HEK293 (cell line): ENCODE results near the gene ABLIM2.
A peak's percentile ranks its signal among the peaks of the same experiment; 100 is the strongest.

Experiments used
- CTCF ChIA-PET: fragments of 350-600 bp; formaldehyde crosslinking; extraction: SDS; loops from one replicate; lab custom pipeline; 2021; ENCODE audit warnings: antibody characterized with exemption; lab: Yijun Ruan, JAX
- POLR2A ChIA-PET: fragments of 300-600 bp; formaldehyde crosslinking; extraction: SDS; loops from one replicate; lab custom pipeline; 2020; ENCODE audit warnings: antibody characterized with exemption, inconsistent platforms; lab: Yijun Ruan, JAX
- H3K27ac ChIP-seq: fragments of 200-500 bp; sonication (Bioruptor generic); 2 replicates; pipeline ENCODE4 v1.5.1; 2014; ENCODE audit warnings: low read depth, low read length, control low read depth, inconsistent platforms; ENCODE audit errors: extremely low read depth
- H3K36me3 ChIP-seq, 2 experiments: fragments of 200-500 bp in 1 of 2; sonication (Bioruptor generic) in 1 of 2; 1 replicate in 1 of 2; 2 replicates in 1 of 2; pipeline ENCODE4 v1.5.1; 2014 to 2017; ENCODE audit warnings: inconsistent platforms in 2 of 2, low read length in 2 of 2; ENCODE audit not compliant: control insufficient read depth in 2 of 2, insufficient read depth in 1 of 2
- H3K4me1 ChIP-seq: fragments of 200-500 bp; sonication (Bioruptor generic); 2 replicates; pipeline ENCODE4 v1.5.1; 2014; ENCODE audit warnings: mild to moderate bottlenecking, low read length, inconsistent platforms; ENCODE audit not compliant: control insufficient read depth, insufficient read depth
- H3K4me3 ChIP-seq: 2 replicates; pipeline ENCODE4 v1.5.1; 2011; ENCODE audit warnings: low read depth, mild to moderate bottlenecking, control low read depth, low read length, moderate library complexity
- H3K9me3 ChIP-seq: fragments of 200-500 bp; sonication (Bioruptor generic); 2 replicates; pipeline ENCODE4 v1.5.1; 2014; ENCODE audit warnings: low read depth, low read length, inconsistent platforms; ENCODE audit not compliant: control insufficient read depth, insufficient read depth
- EGR2 ChIP-seq: fragments of 450-650 bp; formaldehyde crosslinking; IDR thresholded peaks from 2 replicates; pipeline ENCODE4 v1.5.1; 2016; ENCODE audit warnings: low read depth, missing biosample characterization, missing genetic modification characterization
- HOXC10 ChIP-seq: sonication (generic); formaldehyde crosslinking; IDR thresholded peaks from 2 replicates; pipeline ENCODE4 v1.8.1; 2023; ENCODE audit warnings: mild to moderate bottlenecking, missing genetic modification reagents
- MZF1 ChIP-seq: fragments of 450-650 bp; formaldehyde crosslinking; IDR thresholded peaks from 2 replicates; pipeline ENCODE4 v1.5.1; 2017; ENCODE audit warnings: missing biosample characterization, missing genetic modification characterization, borderline replicate concordance
- OVOL3 ChIP-seq: fragments of 450-650 bp; formaldehyde crosslinking; IDR thresholded peaks from 2 replicates; pipeline ENCODE4 v1.5.1; 2016; ENCODE audit warnings: missing biosample characterization, missing genetic modification characterization
- WT1 ChIP-seq: fragments of 450-650 bp; formaldehyde crosslinking; IDR thresholded peaks from 2 replicates; pipeline ENCODE4 v1.5.1; 2016; ENCODE audit warnings: missing biosample characterization, missing genetic modification characterization
- YY1 ChIP-seq: fragments of 450-650 bp; formaldehyde crosslinking; IDR thresholded peaks from 2 replicates; pipeline ENCODE4 v1.5.1; 2018; ENCODE audit warnings: missing biosample characterization, missing genetic modification characterization
- YY2 ChIP-seq: fragments of 450-650 bp; formaldehyde crosslinking; IDR thresholded peaks from 2 replicates; pipeline ENCODE4 v1.5.1; 2016; ENCODE audit warnings: missing biosample characterization, missing genetic modification characterization
- ZBTB21 ChIP-seq: fragments of 450-650 bp; formaldehyde crosslinking; IDR thresholded peaks from 2 replicates; pipeline ENCODE4 v1.5.1; 2017; ENCODE audit warnings: missing biosample characterization, missing genetic modification characterization
- ZBTB8A ChIP-seq: fragments of 450-650 bp; formaldehyde crosslinking; IDR thresholded peaks from 2 replicates; pipeline ENCODE4 v1.5.1; 2016; ENCODE audit warnings: missing biosample characterization, missing genetic modification characterization
- ZFP37 ChIP-seq: fragments of 450-650 bp; formaldehyde crosslinking; IDR thresholded peaks from 2 replicates; pipeline ENCODE4 v1.5.1; 2016; ENCODE audit warnings: missing biosample characterization, missing genetic modification characterization
- ZNF114 ChIP-seq: fragments of 450-650 bp; formaldehyde crosslinking; IDR thresholded peaks from 2 replicates; pipeline ENCODE4 v1.5.0; 2017; ENCODE audit warnings: missing biosample characterization, missing genetic modification characterization
- ZNF248 ChIP-seq: fragments of 450-650 bp; formaldehyde crosslinking; IDR thresholded peaks from 2 replicates; pipeline ENCODE4 v1.5.1; 2017; ENCODE audit warnings: missing biosample characterization, missing genetic modification characterization
- ZNF266 ChIP-seq: fragments of 450-650 bp; formaldehyde crosslinking; IDR thresholded peaks from 2 replicates; pipeline ENCODE4 v1.5.1; 2016; ENCODE audit warnings: missing biosample characterization, missing genetic modification characterization, low read depth
- ZNF274 ChIP-seq, 2 experiments: fragments of 200-500 bp in 1 of 2; fragments of 450-650 bp in 1 of 2; sonication (Bioruptor generic) in 1 of 2; formaldehyde crosslinking in 1 of 2; IDR thresholded peaks; 2 replicates each; pipeline versions ENCODE4 v1.5.1 to v1.6.1; 2014 to 2016; ENCODE audit warnings: borderline replicate concordance in 1 of 2, inconsistent platforms in 1 of 2, low read length in 1 of 2, missing biosample characterization in 1 of 2, missing genetic modification characterization in 1 of 2
- ZNF292 ChIP-seq: fragments of 450-650 bp; formaldehyde crosslinking; IDR thresholded peaks from 2 replicates; pipeline ENCODE4 v1.5.1; 2016; ENCODE audit warnings: low read depth, missing biosample characterization, missing genetic modification characterization, borderline replicate concordance
- ZNF324 ChIP-seq: fragments of 450-650 bp; formaldehyde crosslinking; IDR thresholded peaks from 2 replicates; pipeline ENCODE4 v1.5.1; 2016; ENCODE audit warnings: missing biosample characterization, missing genetic modification characterization
- ZNF341 ChIP-seq: fragments of 450-650 bp; formaldehyde crosslinking; IDR thresholded peaks from 2 replicates; pipeline ENCODE4; 2016; ENCODE audit warnings: low read depth, missing biosample characterization, missing genetic modification characterization
- ZNF423 ChIP-seq: fragments of 450-650 bp; formaldehyde crosslinking; IDR thresholded peaks from 2 replicates; pipeline ENCODE4 v1.5.1; 2016; ENCODE audit warnings: missing biosample characterization, missing genetic modification characterization
- ZNF510 ChIP-seq: fragments of 450-650 bp; formaldehyde crosslinking; IDR thresholded peaks from 2 replicates; pipeline ENCODE4 v1.5.1; 2018; ENCODE audit warnings: mild to moderate bottlenecking, missing genetic modification characterization, missing biosample characterization; ENCODE audit not compliant: insufficient replicate concordance
- ZNF571 ChIP-seq: fragments of 450-650 bp; formaldehyde crosslinking; IDR thresholded peaks from 2 replicates; pipeline ENCODE4 v1.5.0; 2017; ENCODE audit warnings: missing biosample characterization, missing genetic modification characterization
- ZNF658 ChIP-seq: fragments of 450-650 bp; formaldehyde crosslinking; IDR thresholded peaks from 2 replicates; pipeline ENCODE4; 2016; ENCODE audit warnings: missing biosample characterization, missing genetic modification characterization
- ZNF785 ChIP-seq: fragments of 450-650 bp; formaldehyde crosslinking; IDR thresholded peaks from 2 replicates; pipeline ENCODE4 v1.5.1; 2016; ENCODE audit warnings: missing biosample characterization, missing genetic modification characterization
- ZSCAN30 ChIP-seq: fragments of 450-650 bp; IDR thresholded peaks from 2 replicates; pipeline ENCODE4 v1.5.1; 2018; ENCODE audit warnings: missing biosample characterization, mild to moderate bottlenecking, missing genetic modification characterization, moderate library complexity
- TF ChIP-seq, protein P1 (sequence below): fragments of 450-650 bp; formaldehyde crosslinking; IDR thresholded peaks from 2 replicates; pipeline ENCODE4 v1.5.1; 2016; ENCODE audit warnings: missing biosample characterization, missing genetic modification characterization
- TF ChIP-seq, protein P2 (sequence below): fragments of 450-650 bp; formaldehyde crosslinking; IDR thresholded peaks from 2 replicates; pipeline ENCODE4 v1.5.1; 2016; ENCODE audit warnings: missing biosample characterization, missing genetic modification characterization
- TF ChIP-seq, protein P3 (sequence below): sonication (generic); formaldehyde crosslinking; IDR thresholded peaks from 2 replicates; pipeline ENCODE4 v1.8.1; 2022; ENCODE audit warnings: mild to moderate bottlenecking, moderate library complexity, missing genetic modification reagents
- TF ChIP-seq, protein P4 (sequence below): fragments of 450-650 bp; formaldehyde crosslinking; IDR thresholded peaks from 2 replicates; pipeline ENCODE4 v1.5.1; 2016; ENCODE audit warnings: missing biosample characterization, missing genetic modification characterization, borderline replicate concordance
- TF ChIP-seq, protein P5 (sequence below): fragments of 450-650 bp; formaldehyde crosslinking; IDR thresholded peaks from 2 replicates; pipeline ENCODE4 v1.5.1; 2016; ENCODE audit warnings: missing biosample characterization, missing genetic modification characterization

The ABLIM2 gene

DNA sequence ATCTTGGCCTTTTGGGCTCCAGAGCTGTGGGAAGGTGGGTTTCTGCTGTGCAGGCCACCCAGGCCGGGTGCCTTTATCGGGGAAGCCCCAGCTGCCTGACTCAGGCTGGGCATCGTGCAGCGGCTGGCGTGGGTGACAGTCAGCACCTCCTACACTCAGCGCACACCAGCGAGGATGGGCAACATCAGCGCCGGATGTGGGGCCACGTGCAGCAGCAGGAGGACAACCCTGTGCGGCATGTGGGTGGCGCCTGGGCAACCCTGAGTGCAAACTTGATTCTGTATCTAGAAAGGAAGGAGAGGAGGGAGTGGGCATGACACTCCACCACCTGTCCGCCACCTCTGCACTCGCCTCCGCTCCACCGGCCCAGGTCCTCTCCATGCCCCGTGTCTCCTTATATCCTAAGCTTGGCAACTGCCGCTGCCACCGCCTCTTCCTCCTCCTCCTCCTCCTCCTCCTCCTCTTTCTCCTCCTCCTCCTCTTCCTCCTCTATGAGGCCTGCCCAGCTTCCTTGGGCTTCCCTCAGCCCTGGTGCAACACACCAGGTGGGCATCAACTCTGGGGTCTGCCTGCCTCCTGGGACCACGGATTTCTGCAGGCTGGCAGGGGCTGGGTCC is 111.6 kb downstream of the ABLIM2 start (continued):
- TF ChIP-seq ZNF292 (no peak), OVOL3 (tag by site-specific recombination) (no peak), ZNF266 (tag by site-specific recombination) (no peak), MZF1 (no peak), EGR2 (peak; percentile 91), ZNF274 (IDR thresholded peaks at IDR 0.05; ENCODE audit: low read length) (no peak), ZNF274 (tag by site-specific recombination; IDR thresholded peaks at IDR 0.05; ENCODE audit: borderline replicate concordance) (no peak), ZFP37 (no peak), ZNF510 (no peak)

DNA sequence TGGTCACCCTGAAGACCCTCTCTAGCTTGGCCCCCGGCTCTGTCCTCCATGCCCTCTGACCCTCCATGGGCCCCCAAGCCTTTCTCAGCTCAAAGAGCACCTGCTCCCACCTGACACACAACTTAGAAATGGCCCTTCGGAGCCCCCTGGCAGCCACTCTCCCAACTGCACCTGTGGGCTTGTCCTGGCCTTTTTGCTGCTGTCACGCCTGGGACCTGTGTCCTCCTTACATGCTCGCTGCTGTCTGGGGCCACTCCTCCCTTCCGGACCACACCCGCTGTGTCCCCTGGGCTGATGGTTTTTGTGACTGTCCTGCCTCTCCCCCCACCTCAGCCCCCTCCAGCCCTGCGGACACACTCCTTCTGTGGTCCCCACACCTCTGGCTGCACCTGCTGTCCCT is 112.7 kb downstream of the ABLIM2 start:
- POLR2A ChIA-PET = no interaction called here
- CTCF ChIA-PET = no interaction called here
- Histone ChIP-seq H3K36me3 (no peaks in the 10 kb centered on the region), H3K9me3 (no peaks in the 10 kb centered on the region), H3K27ac (no peak overlapping the region), H3K4me3 (no peak overlapping the region), H3K4me1 (peaks cover 6% of the 10 kb centered on the region; the same call in 1 of the 2 replicates)
- TF ChIP-seq, protein P1, sequence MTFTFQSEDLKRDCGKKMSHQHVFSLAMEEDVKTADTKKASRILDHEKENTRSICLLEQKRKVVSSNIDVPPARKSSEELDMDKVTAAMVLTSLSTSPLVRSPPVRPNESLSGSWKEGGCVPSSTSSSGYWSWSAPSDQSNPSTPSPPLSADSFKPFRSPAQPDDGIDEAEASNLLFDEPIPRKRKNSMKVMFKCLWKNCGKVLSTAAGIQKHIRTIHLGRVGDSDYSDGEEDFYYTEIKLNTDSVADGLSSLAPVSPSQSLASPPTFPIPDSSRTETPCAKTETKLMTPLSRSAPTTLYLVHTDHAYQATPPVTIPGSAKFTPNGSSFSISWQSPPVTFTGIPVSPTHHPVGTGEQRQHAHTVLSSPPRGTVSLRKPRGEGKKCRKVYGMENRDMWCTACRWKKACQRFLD (tag by site-specific recombination) = no peak
- no peak for TF ChIP-seq ZNF571 (tag by site-specific recombination)
- no peak for TF ChIP-seq HOXC10 (CRISPR knock-in tag)
- TF ChIP-seq ZNF423 (tag by site-specific recombination) = no peak
- no peak for TF ChIP-seq ZSCAN30 (tag by site-specific recombination)
- no peak for TF ChIP-seq WT1 (tag by site-specific recombination)
- no peak for TF ChIP-seq MZF1

DNA sequence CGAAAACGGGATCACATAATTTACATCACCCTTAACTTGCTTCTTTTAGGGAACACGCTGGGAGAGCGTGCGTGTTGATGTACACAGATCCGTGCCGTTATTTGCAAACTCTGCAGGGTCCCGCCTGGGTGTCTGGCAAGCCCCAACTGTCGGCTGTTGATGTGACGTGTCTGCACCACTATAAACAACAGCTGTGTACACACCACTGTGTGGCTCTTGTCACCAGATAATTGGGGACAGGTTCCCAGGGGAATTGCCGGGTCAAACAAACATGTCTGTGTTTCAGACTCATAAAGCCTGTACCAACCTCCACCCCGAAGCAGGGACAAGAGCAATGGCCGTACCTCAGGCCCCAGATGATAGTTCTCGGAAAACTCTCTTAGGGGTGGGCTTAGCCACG is 113.9 kb downstream of the ABLIM2 start:
- Histone ChIP-seq H3K4me3 (no peak overlapping the region), H3K27ac (no peak overlapping the region), H3K4me1 (0 out of 2 replicates have a peak, but pooled peaks cover 2% of the 10 kb centered on the region), H3K9me3 (no peaks in the 10 kb centered on the region), H3K36me3 (no peaks in the 10 kb centered on the region)
- CTCF ChIA-PET = no interaction called here
- POLR2A ChIA-PET = no interaction called here
- peak; percentile 67 for TF ChIP-seq ZBTB8A
- TF ChIP-seq ZNF114 (tag by site-specific recombination) = no peak
- TF ChIP-seq ZNF341 = peak; percentile 88
- TF ChIP-seq YY2 = no peak
- TF ChIP-seq ZNF658 (tag by site-specific recombination) = no peak
- peak; percentile 71 for TF ChIP-seq YY1 (tag by site-specific recombination)
- TF ChIP-seq, protein P2, sequence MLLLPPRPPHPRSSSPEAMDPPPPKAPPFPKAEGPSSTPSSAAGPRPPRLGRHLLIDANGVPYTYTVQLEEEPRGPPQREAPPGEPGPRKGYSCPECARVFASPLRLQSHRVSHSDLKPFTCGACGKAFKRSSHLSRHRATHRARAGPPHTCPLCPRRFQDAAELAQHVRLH (tag by site-specific recombination) = no peak
- peak; percentile 78 for TF ChIP-seq WT1 (tag by site-specific recombination)
- no peak for TF ChIP-seq ZNF248 (tag by site-specific recombination)
- TF ChIP-seq, protein P3, sequence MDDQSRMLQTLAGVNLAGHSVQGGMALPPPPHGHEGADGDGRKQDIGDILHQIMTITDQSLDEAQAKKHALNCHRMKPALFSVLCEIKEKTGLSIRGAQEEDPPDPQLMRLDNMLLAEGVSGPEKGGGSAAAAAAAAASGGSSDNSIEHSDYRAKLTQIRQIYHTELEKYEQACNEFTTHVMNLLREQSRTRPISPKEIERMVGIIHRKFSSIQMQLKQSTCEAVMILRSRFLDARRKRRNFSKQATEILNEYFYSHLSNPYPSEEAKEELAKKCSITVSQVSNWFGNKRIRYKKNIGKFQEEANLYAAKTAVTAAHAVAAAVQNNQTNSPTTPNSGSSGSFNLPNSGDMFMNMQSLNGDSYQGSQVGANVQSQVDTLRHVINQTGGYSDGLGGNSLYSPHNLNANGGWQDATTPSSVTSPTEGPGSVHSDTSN = no peak
- TF ChIP-seq, protein P4, sequence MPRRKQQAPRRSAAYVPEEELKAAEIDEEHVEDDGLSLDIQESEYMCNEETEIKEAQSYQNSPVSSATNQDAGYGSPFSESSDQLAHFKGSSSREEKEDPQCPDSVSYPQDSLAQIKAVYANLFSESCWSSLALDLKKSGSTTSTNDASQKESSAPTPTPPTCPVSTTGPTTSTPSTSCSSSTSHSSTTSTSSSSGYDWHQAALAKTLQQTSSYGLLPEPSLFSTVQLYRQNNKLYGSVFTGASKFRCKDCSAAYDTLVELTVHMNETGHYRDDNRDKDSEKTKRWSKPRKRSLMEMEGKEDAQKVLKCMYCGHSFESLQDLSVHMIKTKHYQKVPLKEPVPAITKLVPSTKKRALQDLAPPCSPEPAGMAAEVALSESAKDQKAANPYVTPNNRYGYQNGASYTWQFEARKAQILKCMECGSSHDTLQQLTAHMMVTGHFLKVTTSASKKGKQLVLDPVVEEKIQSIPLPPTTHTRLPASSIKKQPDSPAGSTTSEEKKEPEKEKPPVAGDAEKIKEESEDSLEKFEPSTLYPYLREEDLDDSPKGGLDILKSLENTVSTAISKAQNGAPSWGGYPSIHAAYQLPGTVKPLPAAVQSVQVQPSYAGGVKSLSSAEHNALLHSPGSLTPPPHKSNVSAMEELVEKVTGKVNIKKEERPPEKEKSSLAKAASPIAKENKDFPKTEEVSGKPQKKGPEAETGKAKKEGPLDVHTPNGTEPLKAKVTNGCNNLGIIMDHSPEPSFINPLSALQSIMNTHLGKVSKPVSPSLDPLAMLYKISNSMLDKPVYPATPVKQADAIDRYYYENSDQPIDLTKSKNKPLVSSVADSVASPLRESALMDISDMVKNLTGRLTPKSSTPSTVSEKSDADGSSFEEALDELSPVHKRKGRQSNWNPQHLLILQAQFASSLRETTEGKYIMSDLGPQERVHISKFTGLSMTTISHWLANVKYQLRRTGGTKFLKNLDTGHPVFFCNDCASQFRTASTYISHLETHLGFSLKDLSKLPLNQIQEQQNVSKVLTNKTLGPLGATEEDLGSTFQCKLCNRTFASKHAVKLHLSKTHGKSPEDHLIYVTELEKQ (tag by site-specific recombination) = peak; percentile 93
- TF ChIP-seq, protein P5, sequence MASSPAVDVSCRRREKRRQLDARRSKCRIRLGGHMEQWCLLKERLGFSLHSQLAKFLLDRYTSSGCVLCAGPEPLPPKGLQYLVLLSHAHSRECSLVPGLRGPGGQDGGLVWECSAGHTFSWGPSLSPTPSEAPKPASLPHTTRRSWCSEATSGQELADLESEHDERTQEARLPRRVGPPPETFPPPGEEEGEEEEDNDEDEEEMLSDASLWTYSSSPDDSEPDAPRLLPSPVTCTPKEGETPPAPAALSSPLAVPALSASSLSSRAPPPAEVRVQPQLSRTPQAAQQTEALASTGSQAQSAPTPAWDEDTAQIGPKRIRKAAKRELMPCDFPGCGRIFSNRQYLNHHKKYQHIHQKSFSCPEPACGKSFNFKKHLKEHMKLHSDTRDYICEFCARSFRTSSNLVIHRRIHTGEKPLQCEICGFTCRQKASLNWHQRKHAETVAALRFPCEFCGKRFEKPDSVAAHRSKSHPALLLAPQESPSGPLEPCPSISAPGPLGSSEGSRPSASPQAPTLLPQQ (tag by site-specific recombination) = peak; percentile 58
- TF ChIP-seq ZBTB21 (tag by site-specific recombination) = peak; percentile 84
- peak; percentile 59; the same call in 1 of the 2 replicates for TF ChIP-seq ZNF324 (tag by site-specific recombination)
- TF ChIP-seq ZNF785 (tag by site-specific recombination) = peak; percentile 62; the same call in 1 of the 2 replicates
